ENCODE results near the gene TMEM201. TPM values are rescaled to one million over a fixed set of nuclear protein-coding genes. Genes with fewer than 3 reads are reported as not detected.

The TMEM201 gene
- total RNA-seq, 1 experiment from 2014 or later: 17.4 TPM

DNA sequence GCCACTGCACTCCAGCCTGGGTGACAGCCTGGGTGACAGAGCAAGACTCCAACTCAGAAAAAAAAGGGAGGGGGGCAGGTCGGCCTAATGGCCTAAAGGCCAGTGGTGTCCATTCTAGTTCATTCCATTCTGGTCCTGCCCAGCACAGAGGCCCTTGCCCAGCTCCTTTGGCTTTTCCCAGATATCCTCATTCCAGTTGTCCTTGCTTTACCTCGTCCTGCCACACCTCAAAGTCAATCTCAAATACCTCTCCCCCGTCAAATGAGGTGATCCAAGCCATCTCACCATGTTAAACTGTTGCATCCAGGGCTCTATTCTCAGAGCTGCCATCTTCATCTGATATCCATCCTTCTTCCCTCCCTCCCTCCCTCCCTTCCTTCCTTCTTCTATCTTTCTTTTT, 42.9 kb downstream of the TMEM201 start:
- Histone ChIP-seq H3K36me3 (ENCODE audit: low read depth) (no peaks in the 10 kb centered on the region), H3K27ac (no peak overlapping the region), H3K4me1 (replicated peaks; ENCODE audit: insufficient read depth) (no peaks in the 10 kb centered on the region; the same call in 1 of the 2 replicates), H3K4me3 (no peak overlapping the region), H3K27me3 (ENCODE audit: insufficient read depth, low read depth) (no peaks in the 10 kb centered on the region), H3K9me3 (ENCODE audit: insufficient read depth, low read depth) (no peaks in the 10 kb centered on the region), H3K79me2 (ENCODE audit: low read depth) (no peaks in the 10 kb centered on the region), H2AFZ (no peak overlapping the region), H4K20me1 (ENCODE audit: insufficient read depth) (no peaks in the 10 kb centered on the region), H3F3A (ENCODE audit: insufficient read depth, low read depth) (no peaks in the 10 kb centered on the region), H3K9me2 (ENCODE audit: insufficient read depth) (no peaks in the 10 kb centered on the region), H3K4me2 (no peak overlapping the region)
- intact Hi-C loops (cut with micrococcal nuclease; ENCODE audit: unreplicated experiment): no loop called here
- CTCF ChIA-PET: no interaction called here
- TF ChIP-seq, protein P1, sequence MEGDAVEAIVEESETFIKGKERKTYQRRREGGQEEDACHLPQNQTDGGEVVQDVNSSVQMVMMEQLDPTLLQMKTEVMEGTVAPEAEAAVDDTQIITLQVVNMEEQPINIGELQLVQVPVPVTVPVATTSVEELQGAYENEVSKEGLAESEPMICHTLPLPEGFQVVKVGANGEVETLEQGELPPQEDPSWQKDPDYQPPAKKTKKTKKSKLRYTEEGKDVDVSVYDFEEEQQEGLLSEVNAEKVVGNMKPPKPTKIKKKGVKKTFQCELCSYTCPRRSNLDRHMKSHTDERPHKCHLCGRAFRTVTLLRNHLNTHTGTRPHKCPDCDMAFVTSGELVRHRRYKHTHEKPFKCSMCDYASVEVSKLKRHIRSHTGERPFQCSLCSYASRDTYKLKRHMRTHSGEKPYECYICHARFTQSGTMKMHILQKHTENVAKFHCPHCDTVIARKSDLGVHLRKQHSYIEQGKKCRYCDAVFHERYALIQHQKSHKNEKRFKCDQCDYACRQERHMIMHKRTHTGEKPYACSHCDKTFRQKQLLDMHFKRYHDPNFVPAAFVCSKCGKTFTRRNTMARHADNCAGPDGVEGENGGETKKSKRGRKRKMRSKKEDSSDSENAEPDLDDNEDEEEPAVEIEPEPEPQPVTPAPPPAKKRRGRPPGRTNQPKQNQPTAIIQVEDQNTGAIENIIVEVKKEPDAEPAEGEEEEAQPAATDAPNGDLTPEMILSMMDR (conservative IDR thresholded peaks at IDR 0.05): no peak
- TF ChIP-seq EZH2 (IDR thresholded peaks at IDR 0.05; ENCODE audit: low read depth): no peak
- POLR2A ChIA-PET (ENCODE audit: unreplicated experiment): interaction anchor here (0.6 kb wide), 1 partner anchor 237 kb away, joined by 6 read pairs; no protein-coding TSS in a partner anchor
- BruUV-seq (replicated peaks): no TSS peak
- no peak for DNase-seq

DNA sequence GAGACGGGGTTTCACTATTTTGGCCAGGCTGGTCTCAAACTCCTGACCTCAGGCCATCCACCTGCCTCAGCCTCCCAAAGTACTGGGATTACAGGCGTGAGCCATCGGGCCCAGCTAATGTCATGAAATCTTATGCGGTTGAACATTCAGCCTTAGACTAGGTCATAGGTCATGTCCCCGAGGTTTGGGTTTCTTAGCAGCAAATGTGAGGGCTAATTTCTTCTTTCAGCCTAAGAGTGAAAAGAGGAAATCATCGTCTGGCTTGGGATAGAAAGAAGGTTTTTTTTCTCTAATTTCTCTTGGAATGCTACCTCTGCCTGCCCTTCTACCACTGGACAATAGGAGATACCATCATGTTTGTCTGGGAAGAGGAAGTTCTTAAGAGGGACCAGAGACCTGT, 44.8 kb downstream of the TMEM201 start:
- no peaks in the 10 kb centered on the region for H3K36me3 ChIP-seq (ENCODE audit: low read depth)
- H3K27me3 ChIP-seq (ENCODE audit: insufficient read depth, low read depth): no peaks in the 10 kb centered on the region
- no peaks in the 10 kb centered on the region for H3K4me1 ChIP-seq (replicated peaks; ENCODE audit: insufficient read depth)
- H3K9me3 ChIP-seq (ENCODE audit: insufficient read depth, low read depth): no peaks in the 10 kb centered on the region
- H3K79me2 ChIP-seq (ENCODE audit: low read depth): no peaks in the 10 kb centered on the region
- no peak for TF ChIP-seq EZH2 (IDR thresholded peaks at IDR 0.05; ENCODE audit: low read depth)
- TF ChIP-seq, protein P1 (conservative IDR thresholded peaks at IDR 0.05): no peak
- POLR2A ChIA-PET (ENCODE audit: unreplicated experiment): no interaction called here
- DNase-seq: no peak
- no peak overlapping the region for H3K4me3 ChIP-seq
- CTCF ChIA-PET: no interaction called here
- no peak overlapping the region for H3K4me2 ChIP-seq
- intact Hi-C loops (cut with micrococcal nuclease; ENCODE audit: unreplicated experiment): no loop called here
- H3F3A ChIP-seq (ENCODE audit: insufficient read depth, low read depth): no peaks in the 10 kb centered on the region
- no peak overlapping the region for H3K27ac ChIP-seq
- H4K20me1 ChIP-seq (ENCODE audit: insufficient read depth): no peaks in the 10 kb centered on the region
- H3K9me2 ChIP-seq (ENCODE audit: insufficient read depth): no peaks in the 10 kb centered on the region
- H2AFZ ChIP-seq: no peak overlapping the region
- BruUV-seq (replicated peaks): no TSS peak

DNA sequence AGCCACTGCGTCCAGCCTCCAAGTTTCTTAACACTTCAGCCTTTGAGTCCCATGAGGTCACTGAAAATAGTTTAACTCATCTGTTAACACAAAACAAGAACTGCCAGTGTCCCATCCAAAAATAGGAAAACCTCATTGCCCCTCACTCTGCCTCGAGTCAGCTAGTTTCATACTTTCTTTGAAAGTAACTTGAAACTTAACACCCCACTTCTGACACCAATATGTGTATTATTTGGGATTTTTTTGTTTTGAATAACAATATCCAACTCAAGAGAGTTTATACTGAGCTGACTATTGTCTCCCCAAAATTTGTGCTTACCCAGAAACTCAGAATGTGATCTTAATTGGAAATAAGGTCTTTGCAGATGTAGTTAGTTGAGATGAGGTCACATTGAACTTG, 45.9 kb downstream of the TMEM201 start:
- H3F3A ChIP-seq (ENCODE audit: insufficient read depth, low read depth): no peaks in the 10 kb centered on the region
- TF ChIP-seq, protein P1 (conservative IDR thresholded peaks at IDR 0.05): no peak
- no peak for TF ChIP-seq EZH2 (IDR thresholded peaks at IDR 0.05; ENCODE audit: low read depth)
- DNase-seq: no peak
- H3K9me2 ChIP-seq (ENCODE audit: insufficient read depth): no peaks in the 10 kb centered on the region
- H3K4me1 ChIP-seq (replicated peaks; ENCODE audit: insufficient read depth): no peaks in the 10 kb centered on the region
- no peaks in the 10 kb centered on the region for H3K27me3 ChIP-seq (ENCODE audit: insufficient read depth, low read depth)
- POLR2A ChIA-PET (ENCODE audit: unreplicated experiment): no interaction called here
- no peaks in the 10 kb centered on the region for H4K20me1 ChIP-seq (ENCODE audit: insufficient read depth)
- no peak overlapping the region for H3K4me3 ChIP-seq
- H3K36me3 ChIP-seq (ENCODE audit: low read depth): no peaks in the 10 kb centered on the region
- no peak overlapping the region for H3K4me2 ChIP-seq
- no TSS peak for BruUV-seq (replicated peaks)
- intact Hi-C loops (cut with micrococcal nuclease; ENCODE audit: unreplicated experiment): no loop called here
- CTCF ChIA-PET: no interaction called here
- no peaks in the 10 kb centered on the region for H3K79me2 ChIP-seq (ENCODE audit: low read depth)
- no peaks in the 10 kb centered on the region for H3K9me3 ChIP-seq (ENCODE audit: insufficient read depth, low read depth)
- H2AFZ ChIP-seq: no peak overlapping the region
- H3K27ac ChIP-seq: no peak overlapping the region

Data from PC-9 (cell line).